HL-60/S4 treated with retinoic acid at 250 ng/mL for 4 days and 3 days (cell line): ENCODE measurements around the gene TTLL10.

Experiments used
- in situ Hi-C: fragments of 300-500 bp; cut with MboI; formaldehyde crosslinking; loops from 2 replicates; pipeline ENCODE4 v1.7.0; 2022; ENCODE audit warnings: low sequenced_read_pairs

Gene TTLL10

DNA sequence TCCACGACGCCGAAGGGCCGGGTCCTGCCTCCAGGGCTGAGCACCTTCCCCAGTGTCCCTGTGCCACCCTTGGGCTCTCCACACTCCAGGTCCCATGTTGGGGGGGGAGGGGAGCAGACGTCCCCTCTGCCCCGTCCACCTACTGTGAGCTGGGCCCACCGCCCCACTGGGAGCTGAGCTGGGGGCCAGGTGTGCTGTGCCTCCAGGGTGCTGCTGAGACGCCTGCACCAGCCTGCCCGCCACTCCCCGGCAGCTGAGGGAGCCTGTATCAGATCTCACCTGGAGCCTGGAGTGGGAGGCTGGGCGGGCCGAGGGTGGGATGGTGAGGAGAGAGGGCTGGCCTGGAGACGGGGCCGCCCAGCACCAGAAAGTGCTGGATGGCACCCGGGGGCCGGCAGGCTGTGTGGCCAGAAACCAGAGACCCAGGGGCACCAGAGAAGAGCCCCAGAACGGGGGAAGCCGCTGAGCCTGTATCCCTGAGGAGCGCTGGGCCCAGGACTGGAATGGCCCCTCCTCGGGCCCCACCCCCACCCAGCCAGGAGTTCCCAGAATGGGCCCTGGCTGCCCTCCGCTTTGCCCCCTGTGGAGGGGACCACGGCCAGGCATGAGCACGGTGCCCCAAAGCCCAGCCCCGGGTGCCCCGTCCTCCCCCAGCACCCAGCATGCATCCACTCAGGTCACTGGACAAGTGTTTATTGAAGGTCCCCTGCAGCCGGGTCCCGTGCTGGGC lies 29.3 kb downstream of the TTLL10 start:
- in situ Hi-C loops, result no loop called here

DNA sequence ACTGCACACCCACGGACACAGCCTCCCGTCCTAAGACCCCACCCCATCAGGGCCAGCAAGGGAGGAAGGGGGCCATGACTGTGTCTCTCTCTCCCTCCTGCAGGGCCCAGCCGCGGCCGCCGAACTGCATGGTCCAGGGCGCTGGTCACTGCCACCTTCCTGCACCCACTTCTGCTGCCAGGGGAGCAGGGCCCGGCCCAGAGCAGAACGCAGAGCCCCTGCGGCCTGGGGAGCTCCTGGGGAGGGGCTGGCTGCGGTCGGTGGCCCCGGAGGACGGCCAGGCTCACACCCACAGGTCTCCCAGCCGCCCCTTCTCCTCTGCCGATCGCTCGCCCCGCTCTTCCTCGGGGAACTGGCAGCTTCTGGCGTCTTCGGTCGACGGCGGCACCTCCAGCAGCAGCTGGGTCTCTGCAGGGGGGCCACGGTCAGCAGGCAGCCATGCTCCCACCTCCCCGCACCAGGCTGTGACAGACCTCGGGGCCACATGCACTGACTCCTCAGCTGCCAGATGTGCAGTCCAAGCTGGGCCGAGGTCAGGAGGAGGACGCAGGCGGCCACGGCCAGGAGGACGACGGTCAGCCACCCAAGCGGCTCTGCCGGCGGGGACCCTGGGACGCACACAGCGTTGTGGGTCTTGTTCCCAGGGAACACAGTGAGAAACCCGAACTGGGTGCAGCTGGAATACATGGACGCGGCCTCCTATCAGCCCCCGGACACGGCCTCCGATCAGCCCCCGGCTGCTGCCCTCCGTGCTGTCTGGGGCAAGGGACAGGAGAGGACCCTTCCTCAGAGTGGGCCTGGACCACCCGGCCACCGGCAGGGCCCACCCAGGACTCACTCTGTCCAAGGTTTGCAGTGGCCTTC lies 30.1 kb downstream of the TTLL10 start:
- in situ Hi-C loops, result no loop called here

DNA sequence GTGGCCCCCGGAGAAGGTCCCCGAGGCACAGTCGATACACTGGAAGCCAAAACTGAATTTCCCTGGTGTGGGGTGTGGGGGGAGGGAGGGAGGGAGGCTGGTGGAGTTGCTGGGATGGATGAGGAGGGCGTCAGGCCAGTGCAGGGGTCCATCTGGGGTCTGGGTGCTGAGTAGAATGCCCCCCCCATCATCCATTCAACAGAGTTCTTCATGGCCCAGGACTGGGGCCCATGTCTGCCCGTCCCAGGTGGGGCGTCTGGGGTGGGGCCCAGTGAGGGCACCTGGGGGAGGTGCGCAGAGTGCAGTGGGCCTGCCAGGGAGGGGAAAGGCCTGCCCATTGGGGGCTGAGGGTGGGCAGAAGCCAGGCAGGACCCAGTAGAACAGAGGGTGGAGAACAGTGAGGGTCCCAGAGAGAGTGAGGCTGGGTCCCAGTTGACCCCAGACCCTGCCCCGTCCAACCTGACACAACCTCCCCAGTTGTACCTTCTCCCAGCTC lies 30.8 kb downstream of the TTLL10 start:
- in situ Hi-C loops, result no loop called here

DNA sequence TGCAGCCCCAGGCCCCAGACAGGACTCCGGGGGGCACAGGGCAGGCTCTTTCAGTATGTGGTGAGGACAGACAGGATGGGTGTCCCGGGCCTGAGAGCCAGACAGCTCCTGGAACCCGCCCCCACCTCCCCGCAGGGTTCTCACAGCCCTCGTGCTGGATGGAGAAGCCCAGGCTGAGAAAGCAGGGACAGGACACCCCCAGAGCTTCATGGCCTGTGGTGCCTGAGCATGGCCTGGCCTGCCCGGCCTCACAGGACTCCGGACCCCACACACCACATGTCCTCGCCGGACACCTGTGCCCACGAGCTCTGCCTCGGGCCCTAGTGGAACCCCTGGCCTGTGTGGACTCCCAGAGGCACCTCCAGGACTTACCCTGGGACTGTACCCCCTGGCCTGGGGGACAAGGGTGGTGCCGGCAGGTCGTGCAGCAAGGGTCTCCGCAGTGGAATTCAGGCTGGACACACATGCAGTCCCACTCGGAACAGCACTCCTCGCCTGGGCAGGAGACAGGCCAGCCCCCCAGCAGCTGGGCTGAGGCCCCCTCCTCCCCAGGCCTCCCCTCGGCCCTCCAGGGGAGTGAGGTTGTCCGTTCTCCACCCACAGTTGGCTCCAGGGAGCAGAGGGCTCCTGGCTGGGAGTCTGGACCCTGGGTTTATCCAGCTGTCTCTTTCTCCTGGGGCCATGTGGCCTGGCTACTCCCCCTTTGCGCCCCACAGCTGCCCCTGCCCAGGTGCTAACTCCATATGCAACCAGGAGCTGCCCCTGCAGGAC lies 31.5 kb downstream of the TTLL10 start:
- in situ Hi-C loops, result no loop called here

DNA sequence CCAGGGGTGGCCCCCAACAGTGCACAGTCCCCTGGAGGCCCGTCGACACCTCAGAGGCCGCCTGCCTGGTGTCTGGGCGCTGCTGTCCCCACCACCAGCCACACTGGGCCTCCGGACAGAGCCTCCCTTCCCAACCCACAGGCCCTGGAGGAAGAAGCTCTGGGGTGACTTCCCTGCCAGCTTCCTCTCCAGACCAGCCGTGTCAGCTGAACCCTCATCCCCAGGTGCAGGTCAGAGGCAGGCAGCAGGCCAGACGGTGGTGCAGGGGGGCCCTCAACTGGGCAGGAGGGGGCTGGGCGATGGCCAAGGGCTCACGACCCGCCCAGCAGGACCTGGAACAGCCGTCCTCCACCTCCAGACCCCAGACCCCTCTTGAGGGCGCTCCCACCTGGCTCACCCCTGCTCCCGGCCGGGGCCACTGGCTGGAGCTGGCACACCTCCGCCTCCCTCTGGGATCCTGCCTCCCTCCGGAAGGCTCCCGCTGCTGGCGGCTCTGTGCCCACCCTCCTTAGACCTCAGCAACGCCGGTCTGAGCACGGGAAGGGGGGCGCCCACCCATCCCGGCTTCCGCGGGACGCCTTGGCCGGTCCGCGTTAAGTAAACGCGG lies 32.2 kb downstream of the TTLL10 start:
- in situ Hi-C loops, result no loop called here

DNA sequence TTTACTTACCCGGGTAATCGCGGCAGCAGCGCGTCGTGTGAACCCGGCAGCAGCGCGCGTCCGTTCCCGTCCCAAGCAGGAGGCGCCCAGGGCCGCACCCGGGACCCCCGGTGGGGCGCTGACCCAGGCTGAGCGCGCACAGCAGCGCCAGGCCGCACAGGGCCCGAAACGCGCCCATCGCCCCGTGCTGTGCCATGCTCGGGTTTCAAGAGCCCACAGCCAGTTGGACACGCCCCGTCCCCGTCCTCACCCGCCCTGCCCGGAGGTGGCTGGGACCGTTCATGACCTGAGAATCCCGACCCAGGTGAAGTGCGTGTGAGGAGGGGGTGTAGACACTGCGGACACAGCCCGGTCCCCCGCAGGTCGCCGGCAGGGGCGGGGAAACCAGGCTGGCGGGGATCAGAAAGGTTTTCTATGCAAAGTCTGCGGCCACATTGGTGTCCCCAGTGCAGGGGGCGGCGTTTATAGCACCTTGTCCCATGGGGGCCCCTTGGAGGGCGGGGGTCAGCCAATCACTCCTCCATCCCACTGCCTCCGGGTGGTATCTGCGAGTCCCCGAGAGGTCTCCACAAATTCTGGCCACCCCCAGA lies 32.8 kb downstream of the TTLL10 start, which contains the start of gene TNFRSF18:
Gene TNFRSF18, minus strand, starts transcription at position 217 of the 590 bp plus-strand sequence. Its CDS starts 21 bp downstream, at position 196.
- in situ Hi-C loops, result no loop called here

DNA sequence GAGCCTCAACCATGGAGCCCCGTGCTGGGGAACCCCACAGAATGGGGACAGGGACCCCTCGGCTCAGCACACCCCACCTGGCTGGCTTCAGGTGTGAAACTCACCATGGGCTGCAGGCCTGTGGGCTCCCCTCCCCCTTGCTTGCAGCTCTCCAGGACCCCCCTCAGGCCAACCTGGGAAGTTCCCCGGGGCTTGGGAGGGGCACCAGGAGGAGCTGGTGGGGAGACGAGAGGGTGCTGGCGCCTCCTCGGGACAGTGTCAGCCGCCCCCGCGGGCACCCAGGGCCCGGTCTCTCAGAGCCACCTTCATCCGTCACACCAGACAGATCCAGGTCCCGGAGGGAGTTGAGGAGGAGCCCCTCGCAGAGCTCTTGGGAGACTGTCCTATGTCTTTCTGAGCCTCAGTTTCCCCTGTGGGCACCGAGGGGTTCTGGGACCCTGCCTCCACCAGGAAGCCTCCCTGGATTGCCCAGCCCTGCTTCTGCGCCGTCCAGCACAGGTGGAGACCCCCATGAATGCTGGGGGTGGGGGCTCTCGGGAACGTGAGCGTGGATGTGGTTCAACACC lies 33.4 kb downstream of the TTLL10 start:
- in situ Hi-C loops, result no loop called here

DNA sequence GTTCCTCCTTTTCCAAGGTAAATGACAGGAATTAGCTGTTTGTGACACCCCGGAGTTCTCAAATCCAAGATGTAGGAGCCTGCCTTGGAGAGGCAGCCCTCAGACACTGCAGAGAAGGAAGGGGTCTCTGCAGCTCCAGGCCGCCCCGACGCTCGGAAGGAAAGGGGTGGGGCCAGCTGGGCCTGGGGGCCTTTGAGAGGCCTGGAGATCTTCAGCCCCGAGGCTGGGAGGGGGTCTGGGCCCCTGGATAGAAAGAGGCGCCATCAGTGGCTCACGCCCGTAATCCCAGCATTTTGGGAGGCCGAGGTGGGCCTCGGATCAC lies 33.9 kb downstream of the TTLL10 start:
- in situ Hi-C loops, result no loop called here

DNA sequence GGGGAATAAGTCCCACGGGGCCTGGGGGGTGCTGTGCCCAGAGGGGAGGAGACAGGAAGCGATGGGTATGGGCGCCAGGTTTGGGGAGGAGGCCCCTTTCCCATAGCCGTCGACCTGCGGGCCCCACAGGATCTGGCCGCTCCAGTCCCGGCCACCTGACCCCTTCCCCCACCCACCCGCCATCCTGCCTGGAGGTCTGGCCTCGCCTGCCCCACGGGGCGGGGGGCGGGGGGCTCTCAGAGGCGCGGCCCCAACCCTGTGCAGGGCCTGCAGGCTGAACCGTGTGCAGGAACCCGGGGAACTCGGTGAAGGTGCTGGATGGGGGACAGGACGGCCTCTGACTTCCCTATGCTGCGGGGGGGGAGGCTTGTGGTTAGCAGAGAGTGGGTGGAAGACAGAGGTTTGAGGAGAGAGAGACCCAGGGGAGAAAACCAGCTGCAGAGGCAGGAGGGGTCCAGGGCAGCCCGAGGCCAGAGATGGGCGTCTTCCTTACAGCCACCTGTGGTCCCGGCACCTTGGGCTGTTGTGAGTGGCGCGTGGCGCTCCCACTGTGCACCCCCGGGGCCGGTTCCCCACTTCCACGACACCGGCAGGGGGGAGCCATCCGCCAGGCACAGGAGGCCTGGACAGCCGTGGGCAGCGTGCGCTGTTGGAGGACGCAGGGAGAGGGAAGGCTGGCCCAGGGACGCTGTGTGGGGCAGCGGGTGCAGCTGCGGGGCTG lies 35.2 kb downstream of the TTLL10 start:
- in situ Hi-C loops, result no loop called here

DNA sequence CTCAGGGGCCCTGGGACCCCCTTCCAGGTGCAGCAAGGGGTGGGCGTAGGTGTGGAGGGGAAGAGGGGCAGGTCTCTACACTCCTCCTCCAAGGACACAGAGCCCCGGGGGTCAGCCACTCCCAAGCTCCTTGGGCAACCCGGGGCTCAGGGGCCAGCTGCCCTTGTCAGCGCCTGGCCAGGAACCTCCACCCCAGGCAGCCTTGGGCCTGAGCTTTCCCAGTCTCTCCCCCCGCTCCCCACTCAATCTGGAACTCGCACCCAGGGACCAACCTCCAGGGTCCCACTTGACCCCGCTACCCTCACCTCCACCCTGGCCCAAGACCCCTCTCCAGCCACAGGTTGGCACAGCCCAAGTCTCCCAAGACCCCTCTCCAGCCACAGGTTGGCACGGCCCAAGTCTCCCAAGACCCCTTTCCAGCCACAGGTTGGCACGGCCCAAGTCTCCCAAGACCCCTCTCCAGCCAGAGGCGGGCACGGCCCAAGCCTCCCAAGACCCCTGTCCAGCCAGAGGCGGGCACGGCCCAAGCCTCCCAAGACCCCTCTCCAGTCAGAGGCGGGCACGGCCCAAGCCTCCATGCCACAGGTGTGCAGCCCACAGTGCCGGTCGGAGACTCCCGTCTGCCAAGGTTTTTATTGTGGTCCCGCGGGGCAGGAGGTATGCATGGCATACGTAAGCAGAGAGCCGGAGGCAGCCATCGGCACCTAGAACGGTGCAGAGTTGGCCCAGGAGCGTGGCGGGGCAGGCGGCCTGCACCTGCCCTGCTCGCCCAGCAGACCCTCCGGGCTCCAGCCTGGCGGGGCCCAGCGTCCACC lies 37.3 kb downstream of the TTLL10 start:
- in situ Hi-C loops, result no loop called here

DNA sequence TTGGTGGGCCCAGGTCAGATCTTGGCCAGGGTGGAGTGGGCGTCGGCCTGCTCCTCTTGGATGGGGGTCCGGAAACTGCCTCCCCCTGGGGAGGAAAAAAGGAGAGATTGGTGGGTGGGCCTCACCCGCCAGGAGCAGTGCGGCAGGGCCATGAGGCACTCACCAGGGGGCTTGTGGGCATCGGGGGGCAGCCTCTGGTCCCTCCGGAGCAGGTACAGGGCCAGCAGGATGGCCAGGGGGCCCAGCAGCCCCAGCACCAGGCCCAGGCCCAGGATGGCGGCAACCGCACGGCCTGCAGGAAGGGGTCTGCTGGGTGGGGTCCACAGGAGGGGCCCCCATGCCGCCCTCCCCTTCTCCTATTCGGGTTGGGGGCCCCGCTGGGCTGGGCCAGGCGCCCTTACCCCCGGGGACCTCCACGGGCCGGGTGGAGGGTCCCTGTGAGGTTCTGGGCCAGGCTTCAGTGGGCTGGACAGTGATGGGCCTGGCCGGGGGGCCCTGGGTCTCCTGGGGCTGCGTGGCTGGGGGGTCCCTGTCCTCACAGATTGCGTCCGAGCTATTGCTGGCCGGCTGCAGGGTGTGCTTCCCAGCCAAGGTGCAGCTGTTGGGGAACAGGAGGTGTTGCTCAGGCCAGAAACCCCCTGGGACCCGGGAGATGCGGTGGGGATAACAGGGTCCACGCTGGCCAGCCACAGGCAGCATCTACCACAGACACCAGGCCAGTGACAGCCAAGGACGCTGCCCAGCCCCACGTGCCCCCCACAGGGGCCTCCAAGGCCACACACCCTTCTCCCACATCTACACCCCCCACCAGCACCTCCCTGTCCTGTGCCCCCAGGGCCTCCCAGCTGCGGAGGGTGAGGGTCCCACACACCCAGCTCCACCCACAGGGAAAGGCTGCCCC lies 38.1 kb downstream of the TTLL10 start:
- in situ Hi-C loops, result no loop called here

DNA sequence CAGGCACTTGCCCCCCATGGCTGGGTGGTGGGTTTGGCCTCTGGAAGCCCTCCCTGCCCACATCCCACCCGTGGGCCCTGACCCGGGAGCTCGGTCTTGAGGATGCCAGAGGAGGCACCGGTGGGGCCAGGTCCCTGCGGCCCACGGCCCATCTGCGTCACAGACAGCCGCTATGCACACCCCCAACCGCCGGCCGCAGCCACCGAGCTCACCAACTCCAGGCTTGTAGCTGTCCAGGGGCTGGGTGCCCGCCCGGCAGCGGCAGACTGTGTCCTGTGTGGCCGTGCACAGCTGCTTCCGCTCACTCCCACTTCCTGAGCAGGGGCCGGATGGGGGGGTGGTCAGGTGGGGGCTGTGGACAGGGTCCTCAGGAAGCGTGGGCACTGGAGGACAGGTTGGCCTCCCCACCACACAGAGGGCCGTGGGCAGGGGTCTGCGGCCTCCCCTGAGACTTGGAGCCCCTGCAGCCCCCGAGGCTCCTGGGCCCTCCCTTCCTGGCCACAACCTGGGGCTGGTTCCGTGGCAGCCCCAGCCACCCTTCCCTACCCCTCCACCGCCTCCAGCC lies 39.2 kb downstream of the TTLL10 start:
- in situ Hi-C loops, result no loop called here

DNA sequence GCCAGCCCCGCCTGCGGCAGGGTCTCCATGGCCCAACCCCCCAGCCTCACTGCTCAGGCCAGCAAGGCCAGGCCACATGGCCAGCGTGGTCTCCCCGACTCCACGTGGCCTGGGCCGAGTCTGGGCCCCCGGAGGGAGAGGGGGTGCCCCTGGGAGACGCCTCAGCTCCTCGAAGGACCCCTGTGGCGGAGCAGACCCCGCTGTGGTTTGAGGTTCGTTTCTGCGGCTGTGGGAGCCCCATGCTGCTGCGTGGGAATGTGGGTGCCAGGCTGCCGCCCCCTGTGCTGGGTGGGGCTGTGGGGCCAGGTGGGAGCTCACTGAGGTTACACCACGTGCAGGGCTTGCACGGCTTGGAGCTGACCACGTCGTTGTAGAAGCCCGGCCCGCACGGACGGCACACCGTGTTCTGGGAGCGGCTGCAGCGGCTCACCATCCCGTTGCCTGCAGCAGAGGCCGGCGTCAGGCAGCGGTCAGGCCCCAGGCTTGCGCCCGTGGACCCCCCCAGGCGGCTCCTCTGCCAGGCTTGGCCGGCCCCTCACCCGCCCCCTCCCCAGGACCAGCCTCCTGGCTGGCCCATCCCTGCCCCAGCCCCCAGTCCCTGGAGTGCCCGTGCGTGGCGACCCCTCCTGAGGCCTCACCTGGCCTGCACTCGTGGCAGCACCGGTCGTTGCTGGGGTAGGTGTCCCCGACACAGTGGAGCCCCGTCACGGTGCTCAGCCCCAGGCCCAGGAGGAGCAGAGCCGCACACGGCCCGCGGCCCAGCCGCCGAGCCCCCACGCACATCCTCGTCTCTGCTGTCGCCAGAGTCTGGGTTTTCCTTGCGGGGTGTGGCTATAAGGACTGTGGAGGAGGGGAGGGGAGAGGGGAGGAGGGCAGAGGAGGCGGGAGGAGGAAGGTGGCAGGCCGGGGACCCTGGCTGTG lies 39.9 kb downstream of the TTLL10 start, which contains the start of gene TNFRSF4:
Gene TNFRSF4, minus strand, starts transcription at position 809 of the 921 bp plus-strand sequence. Its CDS starts 26 bp downstream, at position 783.
- in situ Hi-C loops, result no loop called here

DNA sequence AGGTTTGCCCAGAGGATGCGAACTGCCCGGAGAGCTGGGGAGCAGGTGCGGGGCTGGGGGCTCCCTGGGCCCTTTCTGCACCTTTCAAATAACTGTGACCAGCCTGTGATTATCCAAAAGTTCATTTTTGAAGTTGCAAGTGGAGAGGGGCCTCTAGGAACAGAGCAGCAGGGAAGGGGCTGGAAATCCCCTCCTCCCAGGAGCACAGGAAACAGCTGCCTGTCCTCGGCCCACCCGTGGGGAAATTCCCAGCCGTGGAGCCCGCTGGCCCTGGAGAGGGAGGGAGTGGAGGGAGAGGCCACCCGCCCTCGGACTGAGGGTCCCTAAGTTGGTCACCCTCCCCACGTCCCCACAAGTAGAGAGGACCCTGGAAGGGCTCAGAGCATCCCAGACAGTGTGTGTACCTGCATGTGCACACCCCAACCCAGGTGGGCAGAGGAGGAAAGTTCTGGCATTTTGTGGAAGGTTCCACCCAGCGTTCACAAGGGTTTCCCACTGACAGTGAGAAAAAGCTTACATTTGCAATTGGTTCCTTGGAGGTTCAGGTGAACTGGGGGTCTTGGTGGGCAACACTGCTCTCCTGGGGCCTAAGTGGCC lies 41.5 kb downstream of the TTLL10 start:
- in situ Hi-C loops, result no loop called here

DNA sequence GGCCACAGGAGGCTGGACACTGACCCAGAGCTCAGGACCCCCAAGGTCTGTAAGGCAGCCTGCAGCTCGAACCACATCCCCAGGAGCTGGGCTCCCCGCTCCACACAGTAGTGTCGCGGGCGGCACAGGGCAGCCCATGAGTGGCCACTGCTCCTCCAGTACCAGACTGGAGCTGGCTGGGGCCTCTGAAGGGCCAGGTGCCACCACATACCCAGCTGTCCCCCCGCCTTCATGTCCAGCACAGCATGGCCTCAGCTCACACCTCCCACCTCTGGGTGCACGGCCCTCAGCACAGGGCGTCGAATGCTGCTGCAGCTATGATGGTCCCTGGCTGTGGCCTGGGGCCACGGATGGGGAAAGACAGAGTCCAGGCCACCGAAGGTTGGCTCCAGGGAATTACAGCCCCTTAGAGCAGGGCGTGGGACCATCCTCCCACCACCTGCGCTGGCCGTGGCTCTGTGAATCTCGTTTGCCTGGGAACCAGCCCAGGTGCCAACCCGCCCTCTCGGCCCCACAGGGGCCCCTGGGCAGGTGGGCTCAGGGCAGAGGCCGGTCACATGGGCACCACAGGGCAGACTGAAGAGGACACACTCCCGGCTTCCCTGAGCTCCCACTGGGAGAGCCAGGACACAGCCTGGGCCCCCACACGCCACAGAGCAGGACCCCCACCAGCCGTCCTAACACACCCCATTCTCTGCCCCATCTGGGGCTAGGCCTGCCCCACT lies 42.4 kb downstream of the TTLL10 start:
- in situ Hi-C loops, result no loop called here
